ENCODE measurements around the gene POLR2F. TPM values are rescaled to one million over a fixed set of nuclear protein-coding genes. Genes with fewer than 3 reads are reported as not detected.
A peak's percentile ranks its signal among the peaks of the same experiment; 100 is the strongest.

The POLR2F gene
- total RNA-seq, 1 donor from 2014 or later = 57.9 TPM

- Histone ChIP-seq H3K9me3 (no peaks in the 10 kb centered on the region), H3K27me3 (no peaks in the 10 kb centered on the region), H3K36me3 (peaks cover 0 to 8% of the 10 kb centered on the region in 2 donors), H3K4me1 (peaks cover 70% of the 10 kb centered on the region), H3K27ac (peak overlapping the region; percentile 96), H3K4me3 (peak overlapping the region; percentile 71 to 80)
- no peak for DNase-seq (ENCODE audit: extremely low spot score in 2 of 2)
- TF ChIP-seq, protein P1, sequence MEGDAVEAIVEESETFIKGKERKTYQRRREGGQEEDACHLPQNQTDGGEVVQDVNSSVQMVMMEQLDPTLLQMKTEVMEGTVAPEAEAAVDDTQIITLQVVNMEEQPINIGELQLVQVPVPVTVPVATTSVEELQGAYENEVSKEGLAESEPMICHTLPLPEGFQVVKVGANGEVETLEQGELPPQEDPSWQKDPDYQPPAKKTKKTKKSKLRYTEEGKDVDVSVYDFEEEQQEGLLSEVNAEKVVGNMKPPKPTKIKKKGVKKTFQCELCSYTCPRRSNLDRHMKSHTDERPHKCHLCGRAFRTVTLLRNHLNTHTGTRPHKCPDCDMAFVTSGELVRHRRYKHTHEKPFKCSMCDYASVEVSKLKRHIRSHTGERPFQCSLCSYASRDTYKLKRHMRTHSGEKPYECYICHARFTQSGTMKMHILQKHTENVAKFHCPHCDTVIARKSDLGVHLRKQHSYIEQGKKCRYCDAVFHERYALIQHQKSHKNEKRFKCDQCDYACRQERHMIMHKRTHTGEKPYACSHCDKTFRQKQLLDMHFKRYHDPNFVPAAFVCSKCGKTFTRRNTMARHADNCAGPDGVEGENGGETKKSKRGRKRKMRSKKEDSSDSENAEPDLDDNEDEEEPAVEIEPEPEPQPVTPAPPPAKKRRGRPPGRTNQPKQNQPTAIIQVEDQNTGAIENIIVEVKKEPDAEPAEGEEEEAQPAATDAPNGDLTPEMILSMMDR (IDR thresholded peaks at IDR 0.05) = no peak
- TF ChIP-seq POLR2A (IDR thresholded peaks at IDR 0.05) = no peak
- peak in 1 of 2 donors; percentile 39 for TF ChIP-seq POLR2AphosphoS5 (IDR thresholded peaks at IDR 0.05; ENCODE audit: insufficient read depth in 1 of 2, low read depth in 1 of 2)
- intact Hi-C loops (cut with DNase I) = no loop called here
Observed at GRCh38 chr22:37907036-37907954, 46.2 kb upstream of the POLR2F start.

DNA sequence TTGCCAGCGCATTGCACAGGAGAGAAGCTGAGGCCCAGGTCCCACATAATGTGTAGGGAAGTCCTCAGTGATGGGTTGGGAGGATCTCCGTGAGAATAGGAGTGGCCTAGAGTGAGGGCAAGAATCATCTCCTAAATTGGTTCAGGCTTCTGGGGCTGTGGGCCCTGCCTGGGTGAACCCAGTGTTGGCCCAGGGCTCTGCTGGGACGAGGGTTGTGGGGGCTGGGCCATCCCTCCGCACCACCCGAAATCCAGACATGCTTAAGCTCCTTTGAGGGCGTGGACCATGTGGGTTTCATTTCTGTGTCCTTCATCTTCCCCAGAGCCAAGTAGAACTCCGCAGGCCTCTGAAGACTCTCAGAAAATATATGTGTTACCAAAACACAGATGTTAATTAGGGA is 43.7 kb upstream of the POLR2F start:
- intact Hi-C loops (cut with DNase I) = no loop called here
- Histone ChIP-seq H3K27ac (peak overlapping the region; percentile 96), H3K4me1 (peaks cover 66% of the 10 kb centered on the region), H3K9me3 (no peaks in the 10 kb centered on the region), H3K4me3 (peak overlapping the region in 1 of 2 donors; percentile 8), H3K27me3 (no peaks in the 10 kb centered on the region), H3K36me3 (peaks cover 0 to 32% of the 10 kb centered on the region in 2 donors)
- TF ChIP-seq, protein P1 (IDR thresholded peaks at IDR 0.05) = no peak
- TF ChIP-seq POLR2A (IDR thresholded peaks at IDR 0.05) (no peak), POLR2AphosphoS5 (IDR thresholded peaks at IDR 0.05; ENCODE audit: insufficient read depth in 1 of 2, low read depth in 1 of 2) (no peak)
- no peak for DNase-seq (ENCODE audit: extremely low spot score in 2 of 2)

- peak in 1 of 2 donors; percentile 70 for TF ChIP-seq POLR2AphosphoS5 (IDR thresholded peaks at IDR 0.05; ENCODE audit: insufficient read depth in 1 of 2, low read depth in 1 of 2)
- TF ChIP-seq, protein P1 (IDR thresholded peaks at IDR 0.05) = no peak
- no peak for TF ChIP-seq POLR2A (IDR thresholded peaks at IDR 0.05)
Observed at GRCh38 chr22:37910890-37911672, 42.4 kb upstream of the POLR2F start.

GRCh38 chr22:37911697-37912096 is 41.8 kb upstream of the POLR2F start:
- intact Hi-C loops (cut with DNase I) = no loop called here
- H3K4me1 ChIP-seq = peaks cover 53% of the 10 kb centered on the region
- DNase-seq (ENCODE audit: extremely low spot score in 2 of 2) = no peak
- no peaks in the 10 kb centered on the region for H3K27me3 ChIP-seq
- peaks cover 0 to 51% of the 10 kb centered on the region in 2 donors for H3K36me3 ChIP-seq
- H3K9me3 ChIP-seq = no peaks in the 10 kb centered on the region
- peak overlapping the region; percentile 96 for H3K27ac ChIP-seq
- no peak overlapping the region for H3K4me3 ChIP-seq
- TF ChIP-seq, protein P1 (IDR thresholded peaks at IDR 0.05) = no peak
- TF ChIP-seq POLR2A (IDR thresholded peaks at IDR 0.05) (no peak), POLR2AphosphoS5 (IDR thresholded peaks at IDR 0.05; ENCODE audit: insufficient read depth in 1 of 2, low read depth in 1 of 2) (no peak)

More at GRCh38 chr22:37910890-37911672, 42.4 kb upstream of the POLR2F start:
- intact Hi-C loops (cut with DNase I) = no loop called here
- Histone ChIP-seq H3K36me3 (peaks cover 0 to 44% of the 10 kb centered on the region in 2 donors), H3K4me1 (peaks cover 55% of the 10 kb centered on the region), H3K4me3 (peak overlapping the region; percentile 2 to 8), H3K9me3 (no peaks in the 10 kb centered on the region), H3K27me3 (no peaks in the 10 kb centered on the region), H3K27ac (peak overlapping the region; percentile 96)
- DNase-seq (ENCODE audit: extremely low spot score in 2 of 2) = no peak

Data from vagina (tissue), 2 donors.